GM12873 (cell line): ENCODE data around the gene DNAJC13.

Experiments used
- TF ChIP-seq, protein P1 (sequence below): IDR thresholded peaks from 2 replicates; pipeline ENCODE4 v1.5.1; 2012; ENCODE audit warnings: low read depth, mild to moderate bottlenecking, moderate library complexity, low read length, control low read depth; ENCODE audit not compliant: insufficient read depth; ENCODE audit errors: missing control alignments

Gene DNAJC13

DNA sequence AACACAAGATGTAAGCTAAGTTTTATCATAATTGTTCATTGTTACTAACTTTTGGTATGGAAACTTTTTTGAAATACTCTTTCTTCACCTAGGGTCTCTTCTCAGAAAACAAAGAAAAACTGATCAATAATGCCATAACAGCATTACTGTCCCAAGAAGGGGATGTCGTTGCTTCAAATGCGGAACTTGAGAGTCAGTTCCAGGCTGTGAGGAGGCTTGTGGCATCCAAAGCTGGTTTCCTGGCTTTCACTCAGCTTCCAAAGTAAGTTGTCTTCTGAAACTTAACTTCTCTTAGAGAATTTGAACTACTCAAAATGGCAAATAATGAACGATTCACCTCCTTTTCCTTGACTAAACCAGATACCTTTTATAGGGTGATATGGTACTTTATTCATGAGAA is 39.3 kb downstream of the DNAJC13 start:
- TF ChIP-seq, protein P1, sequence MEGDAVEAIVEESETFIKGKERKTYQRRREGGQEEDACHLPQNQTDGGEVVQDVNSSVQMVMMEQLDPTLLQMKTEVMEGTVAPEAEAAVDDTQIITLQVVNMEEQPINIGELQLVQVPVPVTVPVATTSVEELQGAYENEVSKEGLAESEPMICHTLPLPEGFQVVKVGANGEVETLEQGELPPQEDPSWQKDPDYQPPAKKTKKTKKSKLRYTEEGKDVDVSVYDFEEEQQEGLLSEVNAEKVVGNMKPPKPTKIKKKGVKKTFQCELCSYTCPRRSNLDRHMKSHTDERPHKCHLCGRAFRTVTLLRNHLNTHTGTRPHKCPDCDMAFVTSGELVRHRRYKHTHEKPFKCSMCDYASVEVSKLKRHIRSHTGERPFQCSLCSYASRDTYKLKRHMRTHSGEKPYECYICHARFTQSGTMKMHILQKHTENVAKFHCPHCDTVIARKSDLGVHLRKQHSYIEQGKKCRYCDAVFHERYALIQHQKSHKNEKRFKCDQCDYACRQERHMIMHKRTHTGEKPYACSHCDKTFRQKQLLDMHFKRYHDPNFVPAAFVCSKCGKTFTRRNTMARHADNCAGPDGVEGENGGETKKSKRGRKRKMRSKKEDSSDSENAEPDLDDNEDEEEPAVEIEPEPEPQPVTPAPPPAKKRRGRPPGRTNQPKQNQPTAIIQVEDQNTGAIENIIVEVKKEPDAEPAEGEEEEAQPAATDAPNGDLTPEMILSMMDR: no peak

DNA sequence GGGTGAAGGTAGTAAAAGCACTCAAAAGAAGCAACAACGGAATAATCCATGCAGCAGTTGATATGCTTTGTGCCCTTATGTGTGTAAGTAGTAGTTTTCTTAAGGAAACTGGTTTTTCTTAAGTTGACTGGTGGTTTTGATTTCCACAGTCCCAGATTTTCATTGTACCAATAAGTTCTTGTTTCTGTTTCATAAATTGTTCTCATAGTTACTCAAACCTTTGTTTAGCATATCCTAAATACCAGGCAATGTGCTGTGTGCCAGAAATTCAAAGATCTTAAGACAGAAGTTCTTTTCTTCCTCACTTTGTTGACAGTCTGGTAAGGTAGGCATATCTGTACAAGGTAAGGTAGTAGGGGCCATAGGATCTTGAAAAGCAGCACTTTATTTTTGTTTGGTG is 40.0 kb downstream of the DNAJC13 start:
- TF ChIP-seq, protein P1: no peak

DNA sequence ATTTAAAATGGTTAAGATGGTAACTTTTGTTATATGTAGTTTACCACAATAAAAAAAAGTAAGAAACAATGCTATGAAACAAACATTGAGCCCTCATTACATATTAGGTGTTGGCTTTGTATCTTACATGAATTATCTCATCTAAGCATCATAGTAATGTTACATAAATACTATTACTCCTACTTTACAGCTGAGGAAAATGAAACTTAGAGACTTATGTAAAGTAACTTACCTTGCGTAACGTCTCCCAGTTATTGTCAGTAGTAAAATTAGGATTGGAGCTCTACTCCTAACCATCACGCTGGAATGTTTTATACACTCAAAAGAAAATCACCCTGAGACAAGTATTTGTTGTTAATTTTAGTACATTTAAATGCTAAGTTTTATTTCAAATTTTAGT is 42.2 kb downstream of the DNAJC13 start:
- TF ChIP-seq, protein P1: no peak

DNA sequence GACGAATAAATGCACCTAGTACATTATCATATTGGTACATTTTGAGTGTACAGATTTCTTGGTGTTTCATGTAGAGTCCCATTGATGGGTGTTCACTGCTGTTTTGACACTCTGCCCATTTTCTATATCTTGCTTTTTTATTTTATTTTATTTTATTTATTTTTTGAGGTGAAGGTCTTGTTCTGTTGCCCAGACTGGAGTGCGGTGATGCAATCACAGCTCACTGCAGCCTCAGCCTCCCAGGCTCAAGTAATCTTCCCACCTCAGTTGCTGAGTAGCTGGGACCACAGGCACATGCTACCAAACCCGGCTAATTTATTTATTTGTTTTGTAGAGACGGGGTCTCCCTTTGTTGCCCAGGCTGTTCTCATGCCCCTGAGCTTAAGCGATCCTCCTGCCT is 44.2 kb downstream of the DNAJC13 start:
- TF ChIP-seq, protein P1: no peak

DNA sequence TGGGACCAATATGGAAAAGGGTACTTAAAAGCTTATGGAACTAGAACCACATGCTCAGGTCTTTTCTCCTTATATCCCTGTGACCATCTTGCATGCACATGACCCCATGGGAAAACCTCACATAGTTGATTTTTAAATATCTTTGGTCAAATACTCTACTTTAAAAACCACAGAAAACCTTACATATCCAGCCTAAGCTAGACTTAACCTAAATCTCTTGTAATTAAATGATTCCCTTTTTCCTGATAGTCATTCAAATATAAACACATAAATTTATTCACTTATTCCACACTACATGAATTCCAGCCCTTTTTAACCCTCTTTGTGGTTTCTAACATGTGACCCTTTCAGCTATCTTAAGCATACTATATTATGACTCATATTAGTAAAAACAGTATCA is 46.8 kb downstream of the DNAJC13 start:
- TF ChIP-seq, protein P1: no peak

DNA sequence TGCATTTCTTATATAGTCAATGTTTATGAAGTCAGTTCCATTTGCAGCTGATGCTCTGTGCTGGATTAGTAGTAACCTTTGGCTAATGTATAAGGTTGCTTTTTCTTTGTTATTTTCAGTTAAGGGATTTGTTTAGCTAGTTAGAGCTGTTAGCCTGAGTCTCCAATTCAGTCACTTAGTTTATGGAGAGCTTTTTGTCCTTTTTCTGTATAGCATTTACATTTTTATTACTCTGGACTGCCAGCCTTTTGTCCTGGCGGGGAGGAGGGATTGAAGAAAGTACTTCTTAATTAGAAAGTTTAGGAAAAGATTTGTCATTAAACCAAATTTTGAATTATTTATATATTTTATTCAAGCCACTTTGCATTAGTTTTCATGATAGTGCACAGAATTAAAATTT is 52.0 kb downstream of the DNAJC13 start:
- TF ChIP-seq, protein P1: no peak

DNA sequence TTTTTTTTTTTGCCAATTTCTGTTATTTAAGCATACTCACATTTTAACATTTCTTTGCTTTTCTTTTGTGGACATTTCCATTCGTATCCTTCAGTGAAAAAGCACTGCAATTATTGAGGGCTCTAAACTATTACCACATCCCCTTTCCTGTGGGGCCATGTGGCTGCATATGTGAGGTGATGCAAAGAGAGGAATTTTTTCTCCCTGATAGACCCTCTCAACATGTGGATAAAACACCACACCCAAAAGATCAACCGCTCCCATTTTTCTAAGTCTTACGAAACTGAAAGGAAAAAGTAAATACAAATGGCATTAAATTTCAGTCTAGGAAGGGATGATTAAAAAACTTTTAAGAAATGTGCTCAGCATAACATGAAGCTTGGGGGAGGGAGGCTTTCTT is 68.8 kb downstream of the DNAJC13 start:
- TF ChIP-seq, protein P1: no peak

DNA sequence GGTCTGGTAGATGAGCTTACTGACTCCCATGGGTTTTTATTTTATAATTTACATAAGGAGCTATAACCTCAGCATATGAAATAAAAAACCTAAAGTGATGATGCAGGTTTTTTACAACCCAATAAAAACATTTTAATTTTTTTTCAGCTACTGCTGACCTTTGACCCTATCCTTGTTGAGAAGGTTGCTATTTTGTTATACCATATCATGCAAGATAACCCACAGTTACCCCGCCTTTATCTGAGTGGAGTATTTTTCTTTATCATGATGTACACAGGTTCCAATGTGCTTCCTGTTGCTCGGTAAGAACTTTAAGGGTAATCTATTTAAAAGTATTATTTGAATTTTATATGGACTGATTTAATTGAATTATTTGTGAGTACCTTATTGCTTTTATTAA is 70.8 kb downstream of the DNAJC13 start:
- TF ChIP-seq, protein P1: no peak
